ENCODE measurements around the gene C11orf52.
"Not testable (repeated sequence)": the region's sequence is repeated elsewhere in the genome, so short reads cannot be mapped to it uniquely, and the experiment has no call there.

C11orf52 gene, protein sequence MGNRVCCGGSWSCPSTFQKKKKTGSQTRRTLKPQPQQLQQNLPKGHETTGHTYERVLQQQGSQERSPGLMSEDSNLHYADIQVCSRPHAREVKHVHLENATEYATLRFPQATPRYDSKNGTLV

GRCh38 chr11:111918390-111919256 is at the start of gene C11orf52:
Gene C11orf52 (plus strand): TSS chr11:111918913. CDS start chr11:111918973, 60 bp downstream.
- peak; percentile 4 for DNase-seq

GRCh38 chr11:111870113-111870512 is 48.6 kb upstream of the C11orf52 start:
- no peak for DNase-seq

- peak; percentile 20 for DNase-seq
These were observed 48.2 kb upstream of the C11orf52 start for GRCh38 chr11:111870522-111870885.

GRCh38 chr11:111870886-111871692 is 47.6 kb upstream of the C11orf52 start, which contains the start of gene ALG9:
Gene ALG9 (minus strand): TSS chr11:111871581. CDS start chr11:111871482, 99 bp downstream.
- DNase-seq: peak; percentile 81

DNA sequence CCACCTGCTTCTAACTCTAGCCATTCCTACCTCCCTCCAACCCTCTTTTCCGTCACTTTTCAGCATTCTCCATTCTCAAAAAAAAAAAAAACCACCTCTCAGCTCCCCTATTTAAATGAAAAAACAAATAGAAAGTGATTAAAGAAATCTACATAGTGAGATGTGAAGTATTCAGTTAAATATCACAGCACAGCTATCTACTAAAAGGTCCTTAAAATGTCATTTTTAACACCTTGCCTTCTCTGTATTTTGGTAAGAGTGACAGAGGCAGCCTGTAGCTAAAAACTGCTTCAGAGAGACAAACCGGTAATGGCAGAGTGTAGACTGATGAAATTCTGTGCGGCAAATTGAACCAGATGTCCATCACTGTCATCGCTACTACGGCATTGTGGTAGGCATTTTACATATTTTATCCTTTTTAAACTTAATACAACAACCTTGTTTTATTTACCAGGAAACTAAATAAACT is 47.0 kb upstream of the C11orf52 start:
- DNase-seq: no peak

GRCh38 chr11:111878385-111878848 is 40.3 kb upstream of the C11orf52 start:
- DNase-seq: peak; percentile 8

- DNase-seq: peak; percentile 98
These were observed 39.7 kb upstream of the C11orf52 start, which contains the start of the genes CFAP68 and FDXACB1 for GRCh38 chr11:111878849-111879636. Gene CFAP68 (plus strand): TSS chr11:111879541. CDS start chr11:111879561, 20 bp downstream. Gene FDXACB1 (minus strand): TSS chr11:111879165. CDS start chr11:111879132, 33 bp downstream.

DNA sequence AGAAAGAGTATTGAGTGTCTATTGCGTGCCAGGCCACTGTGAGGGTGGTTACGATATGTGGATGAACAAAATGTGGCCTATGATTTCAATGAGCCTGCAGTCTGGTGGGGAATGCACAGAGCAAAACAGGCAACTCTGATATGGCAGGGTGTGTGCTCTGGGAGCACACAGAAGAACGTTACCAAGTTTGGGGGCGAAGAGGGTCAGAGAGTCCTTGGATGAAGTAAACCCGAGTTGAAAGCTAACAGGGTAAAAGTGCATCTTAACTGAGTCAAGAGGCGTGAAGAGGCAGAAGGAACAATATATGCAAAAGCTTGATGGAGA is 39.1 kb upstream of the C11orf52 start:
- DNase-seq: no peak

- no peak for DNase-seq
These were observed 36.5 kb upstream of the C11orf52 start for GRCh38 chr11:111882202-111882601.

GRCh38 chr11:111885053-111885452 is 33.7 kb upstream of the C11orf52 start:
- not testable (repeated sequence) for DNase-seq

GRCh38 chr11:111886032-111886431 is 32.7 kb upstream of the C11orf52 start:
- no peak for DNase-seq

DNA sequence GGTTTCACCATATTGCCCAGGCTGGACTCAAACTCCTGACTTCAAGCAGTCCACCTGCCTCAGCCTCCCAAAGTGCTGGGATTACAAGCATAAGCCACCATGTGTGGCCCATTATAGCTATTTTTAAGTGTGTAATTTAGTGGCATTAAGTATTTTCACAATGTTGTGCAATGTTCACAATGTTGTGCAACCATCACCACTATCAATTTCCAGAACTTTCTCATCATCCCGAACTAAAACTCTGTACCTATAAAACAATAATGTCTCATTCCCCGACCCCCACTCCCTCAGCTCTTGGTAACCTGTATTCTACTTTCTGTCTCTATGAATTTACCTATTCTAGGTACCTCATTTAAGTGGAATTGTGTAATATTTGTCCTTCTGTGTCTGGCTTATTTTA is 31.9 kb upstream of the C11orf52 start:
- no peak for DNase-seq

GRCh38 chr11:111905411-111905810 is 13.3 kb upstream of the C11orf52 start:
- peak; percentile 21 for DNase-seq

DNA sequence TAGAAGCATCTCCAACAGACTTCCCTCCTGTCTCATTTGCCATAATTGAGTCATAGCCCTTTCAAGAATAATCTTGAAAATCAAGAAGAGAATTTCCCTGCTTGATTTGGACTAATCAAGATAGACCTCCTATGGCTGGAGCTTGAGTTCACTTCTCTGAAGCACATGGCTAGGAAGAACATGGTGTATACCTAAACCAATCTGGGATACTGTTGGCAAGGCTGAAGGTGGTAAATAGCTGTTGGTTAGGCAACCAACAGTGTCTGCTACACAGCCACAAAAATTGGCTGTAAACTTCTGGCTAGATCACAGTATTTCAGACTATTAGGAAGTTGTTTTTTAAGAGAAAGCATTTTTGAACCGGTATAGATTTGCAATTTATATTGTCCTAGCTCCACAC is 12.0 kb upstream of the C11orf52 start:
- DNase-seq: no peak

DNA sequence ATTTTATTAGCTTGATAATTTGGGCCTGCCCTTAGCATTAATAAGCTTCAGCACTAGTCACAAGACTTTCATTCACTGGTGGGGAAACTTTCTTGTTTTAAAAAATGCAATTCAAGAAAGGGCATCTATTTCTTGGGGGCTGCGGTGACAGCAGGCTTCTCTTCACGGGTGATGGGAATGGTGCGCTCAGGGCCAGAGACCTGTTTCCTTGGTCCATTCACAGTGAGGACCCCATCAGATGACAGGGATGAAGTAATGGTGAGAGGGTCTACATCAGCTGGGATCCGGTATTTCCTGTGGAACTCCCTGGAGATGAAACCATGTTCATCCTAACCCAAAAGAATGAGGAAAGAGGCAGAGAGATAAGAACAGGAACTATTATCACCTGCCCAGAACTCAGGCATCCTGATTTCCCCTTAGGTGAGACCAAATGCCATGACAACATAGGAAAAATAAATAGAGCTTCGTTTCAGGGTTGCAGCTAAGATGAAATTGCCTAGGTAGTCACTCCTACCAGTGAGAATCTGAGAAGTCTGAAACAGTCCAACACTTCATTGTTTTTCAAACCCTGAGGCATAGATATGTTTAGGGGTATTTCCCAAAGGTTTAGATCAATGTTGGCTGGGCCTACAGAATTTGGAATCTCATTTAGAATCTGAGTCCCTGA is 9.9 kb upstream of the C11orf52 start:
- no peak for DNase-seq

DNA sequence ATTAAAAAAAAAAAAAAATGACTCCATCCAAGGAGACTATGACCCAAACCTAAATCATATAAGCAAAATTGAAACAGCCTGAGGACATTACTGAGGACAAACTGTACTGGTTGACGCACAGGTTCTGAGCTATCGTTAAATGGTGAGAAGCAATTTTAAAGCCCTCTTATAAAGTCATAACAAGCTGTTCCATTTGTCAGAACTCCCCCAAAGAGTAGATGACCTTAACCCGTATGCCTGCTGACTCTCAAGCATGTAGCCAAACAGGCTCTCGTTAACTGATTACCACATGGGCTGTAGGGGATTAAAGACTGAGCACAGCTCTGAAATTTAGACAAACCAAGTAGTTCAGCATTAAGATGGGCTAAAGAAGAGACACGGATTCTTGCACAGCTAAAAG is 9.3 kb upstream of the C11orf52 start:
- no peak for DNase-seq

- DNase-seq: no peak
These were observed 7.8 kb upstream of the C11orf52 start for GRCh38 chr11:111910676-111911562.

- DNase-seq: no peak
These were observed 6.9 kb upstream of the C11orf52 start, which contains the start of gene CRYAB for GRCh38 chr11:111911563-111912401. Gene CRYAB (minus strand): TSS chr11:111911770. CDS start chr11:111911724, 46 bp downstream.

- DNase-seq: no peak
These were observed 6.2 kb upstream of the C11orf52 start, which contains the start of gene HSPB2 for GRCh38 chr11:111912535-111912934. Gene HSPB2 (plus strand): TSS chr11:111912734. CDS start chr11:111912830, 96 bp downstream.

Measured in inflammatory macrophage treated with lipopolysaccharide for 4 hours (primary cell).